H9 (cell line): ENCODE measurements around the gene ITGAX. TPM values are rescaled to one million over a fixed set of nuclear protein-coding genes. Genes with fewer than 3 reads are reported as not detected.

Source experiments
- DNase-seq: peaks from one replicate; pipeline ENCODE4 v3.0.0-alpha.2; 2017
- H2AFZ ChIP-seq: one replicate; pipeline ENCODE4 v1.6.1; 2013; ENCODE audit warnings: mild to moderate bottlenecking, low read length, control low read depth, moderate library complexity
- H2AK5ac ChIP-seq: 2 replicates; pipeline ENCODE4 v1.6.1; 2013; ENCODE audit warnings: low read length, control low read depth, mixed read lengths; ENCODE audit not compliant: insufficient read length
- H2BK120ac ChIP-seq: one replicate; pipeline ENCODE4 v1.6.1; 2013; ENCODE audit warnings: low read depth, mild to moderate bottlenecking, low read length, control low read depth, inconsistent platforms; ENCODE audit not compliant: poor library complexity, severe bottlenecking
- H2BK12ac ChIP-seq: 2 replicates; pipeline ENCODE4 v1.6.1; 2013; ENCODE audit warnings: low read length, control low read depth, mixed read lengths, low read depth; ENCODE audit not compliant: insufficient read length
- H2BK15ac ChIP-seq: 2 replicates; pipeline ENCODE4 v1.6.1; 2013; ENCODE audit warnings: low read depth, low read length, control low read depth
- H2BK20ac ChIP-seq: one replicate; pipeline ENCODE4 v1.6.1; 2013; ENCODE audit warnings: low read depth, mild to moderate bottlenecking, low read length, control low read depth, inconsistent platforms; ENCODE audit not compliant: poor library complexity, severe bottlenecking
- H2BK5ac ChIP-seq: 2 replicates; pipeline ENCODE4 v1.6.1; 2013; ENCODE audit warnings: low read length, control low read depth, mixed read lengths; ENCODE audit not compliant: insufficient read length
- H3K14ac ChIP-seq: 2 replicates; pipeline ENCODE4 v1.6.1; 2013; ENCODE audit warnings: low read length, control low read depth; ENCODE audit not compliant: insufficient read depth
- H3K18ac ChIP-seq: 2 replicates; pipeline ENCODE4 v1.6.1; 2013; ENCODE audit warnings: low read depth, mild to moderate bottlenecking, mixed read lengths, low read length, control low read depth; ENCODE audit not compliant: insufficient read length
- H3K23ac ChIP-seq: 2 replicates; pipeline ENCODE4 v1.6.1; 2013; ENCODE audit warnings: low read length, control low read depth, mixed read lengths, low read depth; ENCODE audit not compliant: insufficient read length
- H3K23me2 ChIP-seq: 2 replicates; pipeline ENCODE4 v1.6.1; 2013; ENCODE audit warnings: low read depth, mild to moderate bottlenecking, mixed read lengths, low read length, control low read depth; ENCODE audit not compliant: insufficient read length, poor library complexity, severe bottlenecking
- H3K27ac ChIP-seq: 2 replicates; pipeline ENCODE4 v1.5.1; 2013; ENCODE audit warnings: low read length, control low read depth, mixed read lengths, low read depth; ENCODE audit not compliant: insufficient read length
- H3K27me3 ChIP-seq: 2 replicates; pipeline ENCODE4 v1.6.1; 2013; ENCODE audit warnings: low read length, control low read depth, inconsistent platforms; ENCODE audit not compliant: insufficient read depth
- H3K4ac ChIP-seq: 2 replicates; pipeline ENCODE4 v1.6.1; 2013; ENCODE audit warnings: low read depth, mild to moderate bottlenecking, control low read depth, inconsistent platforms, low read length, moderate library complexity
- H3K4me1 ChIP-seq: 2 replicates; pipeline ENCODE4 v1.6.1; 2013; ENCODE audit warnings: low read length, control low read depth, inconsistent platforms; ENCODE audit not compliant: insufficient read depth
- H3K4me2 ChIP-seq: 2 replicates; pipeline ENCODE4 v1.6.1; 2013; ENCODE audit warnings: low read length, control low read depth, mixed read lengths; ENCODE audit not compliant: insufficient read length, insufficient read depth
- H3K56ac ChIP-seq: 2 replicates; pipeline ENCODE4 v1.6.1; 2013; ENCODE audit warnings: low read depth, mild to moderate bottlenecking, mixed read lengths, low read length, control low read depth; ENCODE audit not compliant: insufficient read length
- H3K79me1 ChIP-seq: 2 replicates; pipeline ENCODE4 v1.6.1; 2013; ENCODE audit warnings: low read depth, mild to moderate bottlenecking, moderate library complexity, low read length, control low read depth, inconsistent platforms; ENCODE audit not compliant: insufficient read depth, poor library complexity, severe bottlenecking
- H3K79me2 ChIP-seq: 2 replicates; pipeline ENCODE4 v1.6.1; 2013; ENCODE audit warnings: low read length, control low read depth, inconsistent platforms; ENCODE audit not compliant: insufficient read depth
- H3K9ac ChIP-seq: 2 replicates; pipeline ENCODE4 v1.6.1; 2013; ENCODE audit warnings: low read length, control low read depth, mixed read lengths; ENCODE audit not compliant: insufficient read length; ENCODE audit errors: extremely low read depth
- H3K9me3 ChIP-seq: one replicate; pipeline ENCODE4 v1.6.1; 2013; ENCODE audit warnings: low read depth, low read length, inconsistent platforms; ENCODE audit not compliant: control insufficient read depth
- H3T11ph ChIP-seq: one replicate; pipeline ENCODE4 v1.6.1; 2013; ENCODE audit warnings: mild to moderate bottlenecking, low read length, control low read depth, inconsistent platforms
- H4K20me1 ChIP-seq: one replicate; pipeline ENCODE4 v1.6.1; 2013; ENCODE audit not compliant: control insufficient read depth, insufficient read length, insufficient read depth
- H4K5ac ChIP-seq: 2 replicates; pipeline ENCODE4 v1.6.1; 2013; ENCODE audit warnings: low read depth, mild to moderate bottlenecking, mixed read lengths, low read length, control low read depth; ENCODE audit not compliant: insufficient read length
- H4K8ac ChIP-seq: replicated peaks from 2 replicates; pipeline ENCODE4 v1.6.1; 2013; ENCODE audit warnings: low read length, control low read depth, mixed read lengths, low read depth; ENCODE audit not compliant: insufficient read length
- H4K91ac ChIP-seq: 2 replicates; pipeline ENCODE4 v1.6.1; 2013; ENCODE audit warnings: low read depth, mild to moderate bottlenecking, moderate library complexity, mixed read lengths, low read length, control low read depth; ENCODE audit not compliant: insufficient read length
- H3K27ac Mint-ChIP-seq, 3 experiments: 2 replicates in 2 of 3; 3 replicates in 1 of 3; pipeline ENCODE4 v1.8.0; 2020 to 2021; ENCODE audit warnings: mixed read lengths in 3 of 3, mild to moderate bottlenecking in 1 of 3, moderate library complexity in 1 of 3
- H3K27me3 Mint-ChIP-seq: 2 replicates; pipeline ENCODE4 v1.8.0; 2021; ENCODE audit warnings: low read depth, mild to moderate bottlenecking, moderate library complexity, mixed read lengths
- H3K36me3 Mint-ChIP-seq, 3 experiments: 2 replicates in 2 of 3; 3 replicates in 1 of 3; pipeline ENCODE4 v1.8.0; 2020 to 2021; ENCODE audit warnings: low read depth in 3 of 3, mixed read lengths in 3 of 3; ENCODE audit not compliant: insufficient read depth in 1 of 3
- H3K4me1 Mint-ChIP-seq, 2 experiments: 2 replicates each; pipeline ENCODE4 v1.8.0; 2020; ENCODE audit warnings: mixed read lengths in 2 of 2
- H3K4me3 Mint-ChIP-seq, 2 experiments: 2 replicates in 1 of 2; 3 replicates in 1 of 2; pipeline ENCODE4 v1.8.0; 2020 to 2021; ENCODE audit warnings: mild to moderate bottlenecking in 2 of 2, mixed read lengths in 2 of 2, moderate library complexity in 1 of 2
- H3K9me3 Mint-ChIP-seq, 2 experiments: 2 replicates in 1 of 2; 3 replicates in 1 of 2; pipeline ENCODE4 v1.8.0; 2020; ENCODE audit warnings: mild to moderate bottlenecking in 2 of 2, mixed read lengths in 2 of 2, moderate library complexity in 1 of 2
- CTCF ChIP-seq: fragments of 200-600 bp; sonication (generic); conservative IDR thresholded peaks from 3 replicates; pipeline ENCODE4 v1.8.0; 2021; ENCODE audit warnings: antibody characterized with exemption, mild to moderate bottlenecking
- WGBS: extraction: QIAGEN DNeasy Blood & Tissue Kit; methylation state at CpG from one replicate; pipeline ENCODE4 v1.1.7; 2013; ENCODE audit warnings: missing lambda C conversion rate, low lambda C conversion rate, mixed read lengths; ENCODE audit not compliant: insufficient read length; ENCODE audit errors: extremely low coverage; 5-methylcytosine and 5-hydroxymethylcytosine counted together
- total RNA-seq: library from RNA; stranded (reverse); gene quantifications from 2 replicates; pipeline ENCODE4 v1.2.1, GENCODE V29; 2021

The ITGAX gene
- total RNA-seq, 1 experiment from 2014 or later, result 0.28 TPM

- no peak for DNase-seq
- H2BK20ac ChIP-seq, result no peak overlapping the region
- no peaks in the 10 kb centered on the region for H3K4me1 ChIP-seq
- no peaks in the 10 kb centered on the region for H3K79me2 ChIP-seq
- no peak overlapping the region for H3K9ac ChIP-seq
- H3K56ac ChIP-seq, result no peak overlapping the region
- H3K9me3 Mint-ChIP-seq, result peaks cover 0 to 3% of the 10 kb centered on the region in 2 experiments; a peak in 2 of 5 replicates
- H3K27ac Mint-ChIP-seq, result no peak overlapping the region
- peaks cover 12% of the 10 kb centered on the region for H3K27me3 Mint-ChIP-seq
- H3K27me3 ChIP-seq, result no peaks in the 10 kb centered on the region
- H2AFZ ChIP-seq, result no peak overlapping the region
- no peaks in the 10 kb centered on the region for H3K9me3 ChIP-seq
- no peak overlapping the region for H3T11ph ChIP-seq
- no peak overlapping the region for H3K23ac ChIP-seq
- no CpG with 5 or more reads among the region's 8 CpGs for WGBS
- no peak overlapping the region for H2BK12ac ChIP-seq
- H4K91ac ChIP-seq, result no peak overlapping the region
- H3K23me2 ChIP-seq, result no peaks in the 10 kb centered on the region
- H3K4me3 Mint-ChIP-seq, result no peak overlapping the region
- H2AK5ac ChIP-seq, result no peak overlapping the region
- H4K8ac ChIP-seq, result no peak overlapping the region
- no peak overlapping the region for H2BK5ac ChIP-seq
- H2BK15ac ChIP-seq, result no peak overlapping the region
- H3K79me1 ChIP-seq, result no peaks in the 10 kb centered on the region
- no peak overlapping the region for H2BK120ac ChIP-seq
- no peak overlapping the region for H3K4me2 ChIP-seq
- H4K5ac ChIP-seq, result no peak overlapping the region
- no peak overlapping the region for H3K14ac ChIP-seq
- H3K27ac ChIP-seq, result no peak overlapping the region
- H4K20me1 ChIP-seq, result no peaks in the 10 kb centered on the region
- no peaks in the 10 kb centered on the region for H3K4me1 Mint-ChIP-seq
- no peaks in the 10 kb centered on the region for H3K36me3 Mint-ChIP-seq
- no peak overlapping the region for H3K18ac ChIP-seq
- no peak for TF ChIP-seq CTCF
- no peak overlapping the region for H3K4ac ChIP-seq
Observed at GRCh38 chr16:31363721-31364120, 8.7 kb downstream of the ITGAX start.
